ACHN (cell line): ENCODE measurements around the gene MAP10.
A peak's percentile ranks its signal among the peaks of the same experiment; 100 is the strongest.
"Not testable (repeated sequence)": the region's sequence is repeated elsewhere in the genome, so short reads cannot be mapped to it uniquely, and the experiment has no call there.

Source experiments
- DNase-seq: peaks from one replicate; pipeline ENCODE4 v3.0.0-alpha.2; 2015
- in situ Hi-C: cut with HindIII; loops from 2 replicates; pipeline ENCODE4 v1.10.0; 2017; ENCODE audit warnings: low sequenced_read_pairs, low pct_ligation_motif_present, low pct_unique_long_range_greater_than_20kb

MAP10 gene, protein sequence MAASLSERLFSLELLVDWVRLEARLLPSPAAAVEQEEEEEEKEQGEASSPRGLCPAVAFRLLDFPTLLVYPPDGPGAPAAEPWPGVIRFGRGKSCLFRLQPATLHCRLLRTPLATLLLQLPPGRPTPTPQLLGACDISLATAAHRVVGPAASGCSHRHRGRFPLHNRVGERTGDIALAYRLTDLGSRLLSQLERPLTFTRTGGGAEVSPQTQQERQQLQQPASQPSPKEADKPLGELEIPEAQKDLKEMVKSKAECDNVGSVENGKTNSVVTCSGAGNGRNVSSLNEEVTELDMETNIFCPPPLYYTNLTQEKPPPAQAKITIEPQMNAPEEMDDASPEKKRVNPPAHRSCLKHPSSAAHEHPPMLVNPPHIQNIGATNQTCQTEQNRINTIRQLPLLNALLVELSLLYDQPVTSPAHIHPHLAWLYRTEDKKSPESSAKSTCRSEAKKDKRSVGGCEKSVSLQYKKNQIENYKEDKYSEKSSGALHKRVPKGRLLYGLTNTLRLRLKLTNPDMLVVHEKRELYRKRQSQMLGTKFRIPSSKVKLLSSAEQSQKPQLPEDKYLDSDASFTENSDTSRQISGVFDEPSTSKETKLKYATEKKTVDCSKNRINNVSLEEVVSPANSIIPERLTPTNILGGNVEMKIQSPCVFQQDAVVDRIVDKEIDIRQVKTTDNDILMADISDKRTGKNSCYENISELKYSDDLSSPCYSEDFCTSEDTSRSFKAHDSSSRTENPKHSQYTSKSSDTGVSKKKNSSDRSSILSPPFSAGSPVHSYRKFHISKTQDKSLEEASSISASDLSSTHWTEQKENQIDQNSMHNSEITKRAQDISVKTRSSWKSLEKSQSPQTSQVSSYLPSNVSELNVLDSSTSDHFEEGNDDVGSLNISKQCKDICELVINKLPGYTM

DNA sequence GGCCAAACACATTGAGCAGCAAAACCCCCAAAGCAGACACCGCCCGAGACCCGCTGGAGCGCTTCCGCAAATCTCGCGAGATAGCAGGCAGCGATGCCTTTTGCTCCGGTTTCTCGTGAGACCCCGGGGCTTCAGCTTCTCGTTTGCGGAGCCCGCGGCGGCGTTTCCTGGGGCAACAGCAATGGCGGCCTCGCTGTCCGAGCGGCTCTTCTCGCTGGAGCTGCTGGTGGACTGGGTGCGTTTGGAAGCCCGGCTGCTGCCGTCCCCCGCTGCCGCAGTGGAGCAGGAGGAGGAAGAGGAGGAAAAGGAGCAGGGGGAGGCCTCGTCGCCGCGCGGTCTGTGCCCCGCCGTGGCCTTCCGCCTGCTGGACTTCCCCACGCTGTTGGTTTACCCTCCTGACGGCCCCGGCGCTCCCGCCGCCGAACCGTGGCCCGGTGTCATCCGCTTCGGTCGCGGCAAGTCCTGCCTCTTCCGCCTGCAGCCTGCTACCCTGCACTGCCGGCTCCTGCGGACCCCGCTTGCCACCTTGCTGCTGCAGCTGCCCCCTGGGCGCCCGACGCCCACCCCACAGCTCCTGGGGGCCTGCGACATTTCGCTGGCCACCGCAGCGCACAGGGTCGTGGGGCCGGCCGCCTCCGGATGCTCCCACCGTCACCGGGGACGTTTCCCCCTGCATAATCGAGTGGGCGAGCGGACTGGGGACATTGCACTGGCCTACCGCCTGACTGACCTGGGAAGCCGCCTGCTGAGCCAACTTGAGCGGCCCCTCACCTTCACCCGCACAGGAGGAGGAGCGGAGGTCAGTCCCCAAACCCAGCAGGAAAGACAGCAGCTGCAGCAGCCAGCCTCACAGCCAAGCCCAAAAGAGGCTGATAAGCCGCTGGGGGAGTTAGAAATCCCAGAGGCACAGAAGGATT, at the start of gene MAP10:
TSS of gene MAP10 (plus strand) at position 148 of the 917 bp plus-strand sequence. CDS start at position 182, 34 bp downstream.
- in situ Hi-C loops, result no loop called here
- peak; percentile 80 for DNase-seq

DNA sequence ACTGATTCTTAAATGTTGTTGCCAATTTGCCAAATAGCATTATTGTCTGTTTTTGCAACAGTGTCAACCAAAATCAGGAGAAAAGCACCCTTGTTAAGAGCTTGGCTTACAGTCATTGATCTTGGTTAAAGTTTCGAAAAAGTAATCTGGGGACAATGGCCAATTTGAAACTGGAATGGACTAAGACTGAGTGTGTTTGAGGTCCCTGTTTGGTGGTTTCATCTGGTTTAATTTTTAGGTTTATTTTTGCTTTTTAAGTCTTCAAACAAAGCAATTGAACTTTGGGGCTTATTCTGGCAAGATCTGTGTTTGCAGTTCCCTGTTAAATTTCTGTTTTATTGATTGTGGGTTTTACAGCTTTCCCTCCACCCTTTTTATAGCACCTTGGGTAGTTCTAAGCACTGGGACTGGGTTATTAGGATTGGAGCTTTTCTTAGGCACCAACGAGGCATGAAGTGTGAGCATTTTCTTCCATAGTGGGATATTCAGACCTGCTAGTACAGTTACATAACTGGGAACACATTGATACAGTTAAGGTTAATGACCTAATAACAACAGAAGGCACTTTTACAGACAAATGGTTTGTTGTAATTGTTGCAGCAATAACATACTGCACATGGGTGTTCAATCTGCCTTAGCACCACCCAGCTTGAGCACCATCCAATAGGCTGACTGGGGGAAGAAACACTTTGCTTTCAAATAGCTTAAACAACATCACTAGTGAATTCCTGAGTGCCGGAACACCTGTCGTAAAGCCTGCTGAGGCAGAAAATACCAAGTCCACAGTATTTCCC, 40.6 kb upstream of the MAP10 start:
- in situ Hi-C loops, result no loop called here
- no peak for DNase-seq

DNA sequence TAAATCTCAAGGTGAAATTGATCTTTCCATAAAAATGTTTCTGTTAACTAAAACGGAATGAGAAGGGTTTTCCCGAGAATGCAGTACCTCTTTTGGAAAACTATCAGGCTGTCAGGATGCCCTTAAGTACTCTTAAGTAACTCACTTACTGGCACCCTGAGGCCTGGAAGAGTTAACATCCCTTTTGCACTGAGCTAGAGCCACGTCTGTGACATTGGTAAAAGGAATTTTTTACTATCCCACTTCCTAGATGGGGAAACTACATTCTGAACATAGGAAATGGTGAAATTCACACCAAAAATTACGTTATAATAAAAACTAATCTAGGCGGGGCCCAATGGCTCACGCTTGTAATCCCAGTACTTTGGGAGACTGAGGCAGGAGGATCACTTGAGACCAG, 39.7 kb upstream of the MAP10 start:
- DNase-seq, result no peak
- in situ Hi-C loops, result no loop called here

DNA sequence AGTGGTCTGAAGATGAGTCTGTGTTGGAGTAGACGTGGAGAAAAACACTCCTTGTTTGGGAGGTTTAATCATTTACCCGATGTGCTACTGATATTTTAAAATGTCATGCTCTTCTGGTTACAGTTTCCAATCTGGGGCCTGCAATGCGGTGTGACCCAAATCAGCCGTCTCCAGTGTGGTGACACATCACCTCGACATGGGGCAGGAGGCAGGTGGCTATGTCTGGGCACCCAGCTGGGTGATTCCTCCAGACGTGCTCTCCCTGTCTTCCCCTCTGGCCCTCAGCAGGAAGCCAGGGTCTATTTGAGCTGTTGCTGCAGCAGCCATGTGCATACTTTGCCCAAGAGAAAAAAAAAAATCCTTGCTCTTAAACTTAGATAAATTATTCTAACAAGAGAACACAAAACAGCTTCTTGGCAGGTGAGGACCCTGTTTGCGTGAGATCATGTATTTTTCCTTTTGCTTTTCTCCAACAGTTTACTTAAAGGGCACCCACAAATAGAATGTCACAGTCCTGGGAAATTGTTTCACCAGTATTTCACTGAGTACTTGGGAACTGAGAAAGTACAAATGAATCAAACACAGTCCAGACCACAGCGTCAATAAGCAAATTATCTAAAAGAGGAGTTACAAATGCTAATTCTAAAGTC, 38.9 kb upstream of the MAP10 start:
- in situ Hi-C loops, result no loop called here
- no peak for DNase-seq

DNA sequence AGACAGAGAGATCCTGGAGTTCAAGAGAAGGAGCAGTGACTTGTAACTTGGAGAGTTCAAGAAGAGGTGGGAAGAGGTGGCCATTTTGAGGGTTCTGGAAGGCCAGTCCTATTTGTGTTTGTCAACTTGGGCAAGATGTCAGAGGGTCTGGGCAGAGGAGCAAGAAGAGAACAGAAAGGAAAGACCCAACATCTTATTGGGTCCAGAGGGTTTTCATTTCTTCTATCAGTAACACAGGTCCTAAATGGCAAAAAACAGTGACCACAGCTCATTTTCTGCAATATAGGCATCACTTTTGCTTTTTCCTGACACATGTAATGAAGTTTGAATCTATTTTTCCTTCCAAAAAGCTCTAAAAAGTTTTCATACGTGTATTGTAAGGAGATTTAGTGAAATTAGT, 38.3 kb upstream of the MAP10 start:
- in situ Hi-C loops, result no loop called here
- DNase-seq, result no peak

DNA sequence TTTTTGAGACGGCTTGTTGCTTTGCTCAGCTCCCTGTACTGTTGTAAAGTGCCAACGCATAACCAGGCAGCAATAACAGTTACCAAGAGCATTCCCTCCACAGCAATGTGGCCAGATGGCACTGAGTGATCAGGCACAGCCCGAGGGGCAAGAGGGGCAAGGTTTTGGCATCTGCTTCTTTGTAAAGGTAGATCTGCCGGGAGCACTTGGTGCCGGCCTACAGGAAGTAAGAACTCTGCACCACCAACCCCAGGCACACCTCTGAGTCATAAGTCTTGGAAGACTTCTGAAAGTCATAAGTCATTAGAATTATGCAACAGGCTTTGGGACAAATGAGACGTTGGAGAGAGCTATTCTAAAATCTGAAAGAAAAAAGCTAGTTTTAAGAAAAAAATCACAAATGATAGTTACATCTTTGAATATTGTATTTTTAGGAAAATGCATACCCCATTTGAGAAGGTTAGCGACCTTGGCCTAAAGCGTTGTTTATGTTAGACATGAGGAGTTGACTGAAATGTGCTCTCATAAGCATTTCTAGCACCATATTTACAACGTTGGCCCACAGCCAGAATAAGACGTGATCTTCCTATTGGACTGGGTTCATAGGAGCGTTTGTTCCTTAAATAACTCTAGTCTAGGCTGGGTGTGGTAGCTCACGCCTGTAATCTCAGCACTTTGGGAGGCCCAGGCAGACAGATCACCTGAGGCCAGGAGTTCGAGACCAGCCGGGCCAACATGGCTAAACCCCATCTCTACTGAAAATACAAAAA, 37.7 kb upstream of the MAP10 start:
- DNase-seq, result peak; percentile 42
- in situ Hi-C loops, result no loop called here

DNA sequence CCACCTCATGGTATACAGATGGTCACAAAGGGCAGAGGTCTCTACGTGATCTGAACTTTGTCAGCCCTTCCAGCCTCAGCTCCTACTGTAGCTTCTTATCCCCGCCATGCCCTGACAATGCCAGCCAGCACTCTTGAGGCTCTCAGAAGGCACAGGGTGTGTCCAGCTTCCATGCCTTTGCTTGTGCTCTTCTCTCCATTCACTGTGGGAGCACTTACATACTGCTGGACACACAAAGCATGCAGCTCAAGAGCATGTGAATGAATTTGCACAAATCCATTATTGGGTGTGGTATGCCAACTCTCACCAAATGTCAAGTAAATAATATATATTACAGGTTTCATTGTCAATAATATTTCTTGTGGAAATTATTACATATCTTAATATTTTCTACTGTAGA, 36.4 kb upstream of the MAP10 start:
- in situ Hi-C loops, result no loop called here
- no peak for DNase-seq

DNA sequence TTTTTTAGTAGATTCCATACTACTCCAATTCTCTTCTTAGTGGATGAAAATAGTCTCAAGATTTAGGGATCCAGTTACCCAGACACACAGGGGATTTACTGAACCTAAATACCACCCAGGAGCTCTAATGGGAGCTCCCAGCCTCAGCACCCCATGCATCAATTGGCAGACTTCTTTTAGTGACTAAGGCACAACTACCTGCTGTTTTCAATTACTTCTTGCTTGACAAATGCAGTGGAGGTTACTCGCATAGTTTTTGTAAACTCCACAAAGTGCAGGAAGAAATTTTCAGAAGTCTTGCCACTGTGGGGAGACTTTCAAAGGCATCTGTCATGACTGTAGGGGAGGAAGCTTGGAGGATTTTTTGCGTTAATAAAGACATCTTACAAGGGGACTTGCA, 35.5 kb upstream of the MAP10 start:
- no peak for DNase-seq
- in situ Hi-C loops, result no loop called here

DNA sequence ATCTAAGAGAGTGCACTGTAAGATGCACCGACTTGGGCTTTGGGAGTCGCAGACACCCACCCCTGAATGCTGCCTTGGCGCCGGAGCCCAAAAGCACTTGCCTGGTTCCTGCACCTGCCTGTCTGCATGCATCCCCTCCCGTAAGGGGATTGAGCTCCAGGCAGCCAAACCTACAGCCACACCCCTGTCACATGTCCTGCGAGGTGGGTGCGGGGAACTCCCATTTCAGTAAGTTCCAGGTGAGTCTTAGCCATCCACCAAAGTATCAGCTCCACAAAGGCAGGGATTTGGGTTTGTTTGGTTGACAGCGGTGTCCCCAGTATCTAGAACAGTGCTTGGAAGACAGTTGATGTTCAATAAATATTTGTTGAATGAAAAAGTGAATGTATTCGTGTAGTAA, 31.5 kb upstream of the MAP10 start:
- in situ Hi-C loops, result no loop called here

DNA sequence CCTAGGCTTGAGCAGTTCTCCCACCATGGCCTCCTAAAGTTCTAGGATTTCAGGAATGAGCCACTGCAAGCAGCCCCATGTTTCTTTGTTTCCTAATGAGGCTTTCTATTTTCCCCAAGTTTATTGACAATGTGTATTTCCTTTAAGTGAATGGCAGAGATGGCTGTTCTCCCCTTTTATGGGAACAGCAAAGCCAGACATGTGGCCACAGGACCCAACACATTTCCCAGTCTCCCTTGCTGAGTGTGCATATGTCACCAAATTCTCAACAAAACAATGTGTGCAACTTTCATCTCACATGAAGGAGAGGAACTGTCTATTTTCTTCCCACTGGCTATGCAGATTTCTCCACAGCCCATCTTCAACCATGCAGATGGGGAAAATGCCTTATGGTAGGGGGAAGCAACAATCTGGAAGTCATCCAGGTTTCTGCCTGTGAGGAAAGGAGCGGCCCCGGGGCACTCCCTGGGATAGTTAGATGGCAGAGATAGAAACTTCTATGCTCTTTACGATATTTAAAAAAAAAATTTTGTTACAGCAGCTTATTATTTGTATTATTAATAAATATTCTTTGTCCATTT, 28.6 kb upstream of the MAP10 start:
- in situ Hi-C loops, result no loop called here
- no peak for DNase-seq

More for the DNA sequence above, 31.5 kb upstream of the MAP10 start:
- no peak for DNase-seq

DNA sequence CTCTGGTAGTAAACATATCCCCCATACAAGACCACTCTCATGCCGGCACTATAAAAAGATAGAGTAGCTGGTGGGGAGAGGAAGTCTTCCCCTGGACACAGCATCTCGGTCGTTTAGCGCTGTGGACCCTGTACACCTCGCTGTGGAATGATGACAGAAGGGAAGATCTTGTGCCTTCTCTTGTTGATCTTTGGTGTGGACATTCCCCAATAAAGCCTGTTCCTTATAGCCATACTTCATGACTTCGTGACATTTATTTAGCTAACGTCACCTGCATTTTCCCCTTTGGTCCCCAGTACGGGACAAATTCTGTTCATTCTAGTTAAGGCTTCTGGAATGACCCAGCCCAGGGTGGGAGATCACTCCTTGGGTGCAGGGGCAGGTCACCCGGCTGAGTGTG, 24.9 kb upstream of the MAP10 start:
- in situ Hi-C loops, result no loop called here
- no peak for DNase-seq

DNA sequence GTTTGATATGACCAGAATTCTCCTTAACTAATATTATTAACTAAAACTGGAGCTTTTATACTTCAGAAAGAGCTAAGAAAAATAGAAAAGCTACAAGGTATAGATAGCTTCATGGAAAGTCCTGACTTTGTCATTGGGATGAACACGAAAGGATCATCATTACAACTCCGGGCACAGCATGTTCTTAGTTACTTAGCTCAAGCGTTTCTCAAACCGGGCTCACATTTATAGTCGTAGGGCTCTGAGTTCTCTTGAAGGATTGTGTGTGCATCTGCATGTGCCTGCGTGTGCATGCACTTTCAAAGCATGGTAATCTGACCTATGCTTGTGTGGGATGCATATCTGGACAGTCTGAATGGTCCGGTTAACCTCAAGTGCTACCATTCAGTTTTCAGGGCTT, 20.4 kb upstream of the MAP10 start:
- DNase-seq, result no peak
- in situ Hi-C loops, result no loop called here

DNA sequence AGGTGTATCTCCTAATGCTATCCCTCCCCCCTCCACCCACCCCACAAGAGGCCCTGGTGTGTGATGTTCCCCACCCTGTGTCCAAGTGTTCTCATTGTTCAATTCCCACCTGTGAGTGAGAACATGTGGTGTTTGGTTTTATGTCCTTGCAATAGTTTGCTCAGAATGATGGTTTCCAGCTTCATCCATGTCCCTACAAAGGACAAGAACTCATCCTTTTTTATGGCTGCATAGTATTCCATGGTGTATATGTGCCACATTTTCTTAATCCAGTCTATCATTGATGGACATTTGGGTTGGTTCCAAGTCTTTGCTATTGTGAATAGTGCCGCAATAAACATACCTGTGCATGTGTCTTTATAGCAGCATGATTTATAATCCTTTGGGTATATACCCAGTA, 19.6 kb upstream of the MAP10 start:
- in situ Hi-C loops, DNase-seq: not testable (repeated sequence)

DNA sequence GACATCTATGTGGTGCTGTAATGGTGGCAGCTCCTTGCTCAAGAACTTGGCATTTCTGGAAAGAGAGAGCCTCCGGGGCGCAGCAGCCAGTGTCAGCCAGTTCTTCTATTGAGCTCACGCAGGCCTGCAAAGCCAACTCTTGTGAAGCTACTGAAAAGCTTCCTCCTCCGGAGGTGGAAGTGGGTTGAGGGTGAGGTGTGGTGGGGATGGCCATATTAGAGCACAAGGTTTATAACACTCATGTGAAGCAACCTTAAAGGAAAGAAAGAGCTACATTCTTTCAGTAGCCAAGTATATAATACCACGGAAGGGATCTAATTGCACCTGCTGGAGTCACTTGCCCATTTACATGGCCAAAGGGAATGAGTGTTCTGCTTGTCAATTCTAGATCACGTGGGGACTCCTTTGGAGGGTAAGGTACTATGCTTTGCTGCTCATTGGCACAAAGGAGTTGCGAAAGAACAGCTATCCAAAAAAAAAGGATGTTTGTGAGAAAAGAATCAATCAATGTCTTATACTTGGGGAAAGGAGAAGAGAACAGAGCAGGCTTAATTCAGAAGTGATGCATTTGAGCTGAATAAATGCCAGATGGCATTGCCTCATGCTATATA, 18.3 kb upstream of the MAP10 start:
- in situ Hi-C loops, result no loop called here
- no peak for DNase-seq

DNA sequence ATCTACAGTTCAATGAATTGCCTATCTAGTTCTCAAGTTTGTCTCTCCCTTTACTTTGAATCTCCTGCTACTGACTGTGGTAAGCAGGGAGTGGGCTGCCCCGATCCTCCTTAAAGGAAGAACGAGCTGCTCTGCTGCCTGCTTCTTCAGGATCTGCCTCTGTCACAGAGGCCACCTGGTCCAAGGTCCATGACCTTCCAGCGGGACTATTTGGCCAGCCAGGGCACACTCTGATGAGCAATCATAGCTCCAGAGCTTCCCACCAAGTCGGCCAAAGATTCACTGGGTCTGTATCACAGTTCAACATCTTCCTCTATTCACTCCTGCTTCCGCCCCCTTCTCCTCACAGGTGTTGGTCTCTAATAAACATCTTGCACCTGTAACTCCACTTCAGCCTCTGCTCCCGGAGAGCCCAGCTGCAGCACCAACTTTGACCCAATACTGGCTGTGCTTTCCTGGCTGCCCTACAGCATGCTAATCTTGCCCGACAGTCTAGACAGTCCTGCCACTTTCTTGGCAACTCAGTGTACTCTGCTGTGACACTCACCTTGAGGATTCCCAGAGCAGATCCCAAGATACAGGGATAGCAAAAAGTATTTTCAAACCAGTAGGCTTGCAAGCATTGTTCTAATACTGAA, 16.9 kb upstream of the MAP10 start:
- in situ Hi-C loops, result no loop called here

DNA sequence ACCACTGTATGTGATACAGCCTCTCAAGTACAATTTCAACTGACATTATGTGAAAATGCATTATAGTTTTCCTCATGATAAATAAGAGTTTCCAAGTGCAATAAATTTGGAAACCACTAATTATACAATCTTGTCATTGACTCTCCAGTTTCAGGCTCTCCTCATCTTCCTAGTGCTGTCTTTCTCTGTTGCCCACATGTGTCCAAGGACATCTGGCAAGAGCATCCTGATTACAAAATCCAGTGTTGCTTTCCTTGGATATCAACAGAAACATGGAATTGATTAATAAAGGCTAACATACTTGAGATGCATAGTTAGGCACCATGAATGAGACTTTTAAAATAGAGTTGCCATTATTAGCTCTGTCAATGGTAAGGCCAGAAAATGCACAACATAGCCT, 15.6 kb upstream of the MAP10 start:
- in situ Hi-C loops, result no loop called here
- no peak for DNase-seq

More for the DNA sequence above, 16.9 kb upstream of the MAP10 start:
- DNase-seq, result no peak
